Heart left ventricle (tissue), 13 donors: ENCODE data around the gene NUDT16L1.

Experiments used
- CTCF ChIP-seq, 12 donors: fragments of 200-600 bp; sonication (generic) in 4 of 12; IDR thresholded peaks; one replicate each; pipeline versions ENCODE4 v1.5.0 to v1.8.0; 2018 to 2022; ENCODE audit warnings: antibody characterized with exemption in 12 of 12, mild to moderate bottlenecking in 5 of 12
- POLR2A ChIP-seq, 2 donors: fragments of 450-650 bp; IDR thresholded peaks; one replicate each; pipeline ENCODE4 v1.6.1; 2017; ENCODE audit warnings: antibody characterized with exemption in 2 of 2, mild to moderate bottlenecking in 2 of 2, moderate library complexity in 2 of 2
- donor health status: ischemic (EF 13 %, LVEDD 7.1; RV severe dilation, severe dysfunction).
- donor health status: DM: no; HTN: yes; CAD: no.
- donor health status: DM: no; HTN: no; CAD: no.
- donor health status: ischemic (EF 25% LVEDD 6.9; RV normal size, moderate dysfunction).
- donor health status: ischemic (EF 25% LVEDD 5.7; RV mildly dilated, moderate dysfunction).
- donor health status: ischemic (EF 35%, LVEDD 5.7; RV mildly dilated, moderate dysfunction).
- donor health status: nonischemic (EF 11% LVEDD 7.7; RV severe dilation, severe dysfunction).
- donor health status: DM: yes; HTN: yes; CAD: no.
- donor health status: PGD.
- donor health status: ischemic (EF 29% LVEDD 5.4; RV normal size, mild dysfunction).
- donor health status: nonischemic (EF 23%, LVEDD 6.1; RV moderate dilation, normal function).

- no peak for TF ChIP-seq CTCF (IDR thresholded peaks at IDR 0.05)
- no peak for TF ChIP-seq POLR2A (IDR thresholded peaks at IDR 0.05)
Observed at GRCh38 chr16:4652561-4652960, 40.8 kb upstream of the NUDT16L1 start.
